ENCODE data around the gene IGHMBP2.

GRCh38 chr11:68961245-68961644 lies 57.6 kb downstream of the IGHMBP2 start:
- TF ChIP-seq POLR2AphosphoS5 (IDR thresholded peaks at IDR 0.05; ENCODE audit: low read depth, low read length) (no peak), ZBTB33 (IDR thresholded peaks at IDR 0.05; ENCODE audit: extremely low read depth, insufficient replicate concordance, low read length) (no peak), CTCF (IDR thresholded peaks at IDR 0.05 in 2 of 3, conservative IDR thresholded peaks at IDR 0.05 in 1 of 3; ENCODE audit: borderline replicate concordance in 1 of 3, insufficient read depth in 1 of 3, low read depth in 2 of 3, low read length in 2 of 3) (no peak)

All from HCT116 (cell line).